Erythroblast (primary cell): ENCODE measurements around the gene RNF43.

Experiments
- GATA1 ChIP-seq: IDR thresholded peaks from 2 replicates; pipeline ENCODE4 v1.6.1; 2011; ENCODE audit warnings: low read depth, mild to moderate bottlenecking, control low read depth, low read length, moderate library complexity
- POLR2A ChIP-seq: IDR thresholded peaks from 2 replicates; pipeline ENCODE4 v1.6.1; 2011; ENCODE audit warnings: mild to moderate bottlenecking, low read length

- TF ChIP-seq POLR2A (no peak), GATA1 (no peak)
Observed at GRCh38 chr17:58386708-58387107, 30.6 kb downstream of the RNF43 start.
